H1 (cell line): ENCODE results near the gene CTNNBL1. TPM values are rescaled to one million over a fixed set of nuclear protein-coding genes. Genes with fewer than 3 reads are reported as not detected.

ENCODE experiments used
- CTCF ChIA-PET: fragments of 300-600 bp; sonication (Branson Sonifier 250); formaldehyde crosslinking; loops from one replicate; lab custom pipeline; 2021; ENCODE audit not compliant: partially characterized antibody; lab: Charles Lee
- POLR2A ChIA-PET: fragments of 300-600 bp; sonication (Branson Sonifier 250); formaldehyde crosslinking; loops from one replicate; lab custom pipeline; 2021; ENCODE audit warnings: inconsistent platforms; ENCODE audit not compliant: partially characterized antibody; lab: Charles Lee
- DNase-seq, 2 experiments: peaks; one replicate each; pipeline versions ENCODE4 v3.0.0 to v3.0.0-alpha.2; 2010 to 2022; ENCODE audit warnings: low spot score in 2 of 2, low read depth in 1 of 2, mixed read lengths in 1 of 2
- FAIRE-seq: peaks from 2 replicates; lab custom pipeline; 2011; peaks lifted over from hg19 to GRCh38; lab: Jason Lieb, UNC
- H2AFZ ChIP-seq: 2 replicates; pipeline ENCODE4 v1.8.1; 2012; ENCODE audit warnings: low read length, inconsistent platforms
- H2AK5ac ChIP-seq: 2 replicates; pipeline ENCODE4 v1.6.1; 2013; ENCODE audit warnings: low read depth, low read length
- H2BK120ac ChIP-seq: replicated peaks from 2 replicates; pipeline ENCODE3; 2013; ENCODE audit warnings: low read depth, low read length, inconsistent platforms
- H2BK12ac ChIP-seq: 2 replicates; pipeline ENCODE4 v1.6.1; 2013; ENCODE audit warnings: low read depth, low read length
- H2BK15ac ChIP-seq: 2 replicates; pipeline ENCODE4 v1.6.1; 2013; ENCODE audit warnings: low read length
- H2BK20ac ChIP-seq: 2 replicates; pipeline ENCODE4 v1.6.1; 2013; ENCODE audit warnings: low read length
- H2BK5ac ChIP-seq: 2 replicates; pipeline ENCODE4 v1.6.1; 2013; ENCODE audit warnings: low read depth, low read length
- H3K14ac ChIP-seq: 2 replicates; pipeline ENCODE4 v1.6.1; 2013; ENCODE audit warnings: inconsistent platforms; ENCODE audit not compliant: insufficient read length
- H3K18ac ChIP-seq: 2 replicates; pipeline ENCODE4 v1.6.1; 2013; ENCODE audit warnings: low read length; ENCODE audit errors: extremely low read depth
- H3K23ac ChIP-seq: 2 replicates; pipeline ENCODE4 v1.6.1; 2013; ENCODE audit warnings: inconsistent platforms; ENCODE audit not compliant: insufficient read length
- H3K23me2 ChIP-seq: 2 replicates; pipeline ENCODE4 v1.6.1; 2013; ENCODE audit warnings: low read depth, low read length
- H3K27ac ChIP-seq: 2 replicates; pipeline ENCODE4 v1.6.1; 2011; ENCODE audit warnings: low read depth, low read length, inconsistent platforms
- H3K27me3 ChIP-seq, 4 experiments: replicated peaks in 1 of 4; 1 replicate in 1 of 4; 2 replicates in 3 of 4; pipeline versions ENCODE4 v1.6.1 to v1.8.1; 2011 to 2013; ENCODE audit warnings: low read length in 3 of 4, mild to moderate bottlenecking in 3 of 4, inconsistent platforms in 2 of 4, mixed read lengths in 2 of 4, moderate library complexity in 1 of 4; ENCODE audit not compliant: control insufficient read depth in 3 of 4, insufficient read depth in 3 of 4; ENCODE audit errors: extremely low read depth in 1 of 4
- H3K36me3 ChIP-seq, 4 experiments: 2 replicates each; pipeline versions ENCODE4 v1.6.1 to v1.8.1; 2011 to 2013; ENCODE audit warnings: mild to moderate bottlenecking in 4 of 4, low read length in 3 of 4, moderate library complexity in 2 of 4, control low read depth in 1 of 4, inconsistent platforms in 1 of 4; ENCODE audit not compliant: insufficient read depth in 4 of 4, control insufficient read depth in 2 of 4
- H3K4ac ChIP-seq: replicated peaks from 2 replicates; pipeline ENCODE3; 2013; ENCODE audit warnings: low read length, low read depth, mixed read lengths, inconsistent platforms; ENCODE audit not compliant: insufficient read length
- H3K4me1 ChIP-seq, 4 experiments: replicated peaks in 1 of 4; 1 replicate in 1 of 4; 2 replicates in 3 of 4; pipeline versions ENCODE4 v1.6.1 to v1.8.1; 2011 to 2013; ENCODE audit warnings: low read length in 3 of 4, inconsistent platforms in 2 of 4, mixed read lengths in 1 of 4; ENCODE audit not compliant: insufficient read depth in 4 of 4, control insufficient read depth in 3 of 4
- H3K4me2 ChIP-seq, 2 experiments: 2 replicates each; pipeline versions ENCODE4 v1.6.1 to v1.8.1; 2011 to 2013; ENCODE audit warnings: low read depth in 2 of 2, low read length in 2 of 2, control low read depth in 1 of 2, inconsistent platforms in 1 of 2, mild to moderate bottlenecking in 1 of 2; ENCODE audit not compliant: insufficient read depth in 1 of 2
- H3K4me3 ChIP-seq, 4 experiments: fragments of 200-600, 300-600 bp in 1 of 4; sonication (generic), shearing (Covaris generic), sonication (Bioruptor Twin) in 1 of 4; 2 replicates each; pipeline versions ENCODE4 v1.5.1 to v1.8.1; 2011 to 2016; ENCODE audit warnings: low read length in 4 of 4, low read depth in 3 of 4, control low read depth in 2 of 4, inconsistent platforms in 2 of 4, mild to moderate bottlenecking in 2 of 4, mixed read lengths in 1 of 4, moderate library complexity in 1 of 4; ENCODE audit not compliant: insufficient read depth in 2 of 4; ENCODE audit errors: extremely low read depth in 1 of 4
- H3K56ac ChIP-seq: replicated peaks from 2 replicates; pipeline ENCODE3; 2013; ENCODE audit warnings: low read depth, mild to moderate bottlenecking, mixed read lengths, low read length, inconsistent platforms; ENCODE audit not compliant: insufficient read length
- H3K79me1 ChIP-seq: 2 replicates; pipeline ENCODE4 v1.6.1; 2013; ENCODE audit warnings: low read depth, low read length, control low read depth
- H3K79me2 ChIP-seq, 2 experiments: 2 replicates each; pipeline versions ENCODE4 v1.6.1 to v1.8.1; 2012 to 2013; ENCODE audit warnings: low read length in 2 of 2, mild to moderate bottlenecking in 2 of 2, inconsistent platforms in 1 of 2; ENCODE audit not compliant: insufficient read depth in 2 of 2, control insufficient read depth in 1 of 2
- H3K9ac ChIP-seq, 4 experiments: replicated peaks in 1 of 4; 1 replicate in 1 of 4; 2 replicates in 3 of 4; pipeline versions ENCODE4 v1.6.1 to v1.8.1; 2011 to 2013; ENCODE audit warnings: low read depth in 3 of 4, low read length in 3 of 4, control low read depth in 2 of 4, mild to moderate bottlenecking in 2 of 4, moderate library complexity in 2 of 4, inconsistent platforms in 1 of 4; ENCODE audit errors: extremely low read depth in 1 of 4
- H3K9me3 ChIP-seq, 2 experiments: 2 replicates each; pipeline versions ENCODE4 v1.6.1 to v1.8.1; 2012 to 2013; ENCODE audit warnings: mild to moderate bottlenecking in 2 of 2, moderate library complexity in 2 of 2, control low read depth in 1 of 2, inconsistent platforms in 1 of 2, low read depth in 1 of 2, low read length in 1 of 2, mixed read lengths in 1 of 2; ENCODE audit not compliant: insufficient read depth in 2 of 2
- H4K20me1 ChIP-seq, 2 experiments: replicated peaks in 1 of 2; 2 replicates each; pipeline versions ENCODE3 to v1.8.1; 2011 to 2013; ENCODE audit warnings: inconsistent platforms in 2 of 2, low read length in 2 of 2, mild to moderate bottlenecking in 1 of 2; ENCODE audit not compliant: insufficient read depth in 2 of 2, control insufficient read depth in 1 of 2
- H4K5ac ChIP-seq: 2 replicates; pipeline ENCODE4 v1.6.1; 2013; ENCODE audit warnings: low read length, low read depth, mixed read lengths, inconsistent platforms; ENCODE audit not compliant: insufficient read length
- H4K8ac ChIP-seq: 2 replicates; pipeline ENCODE4 v1.8.0; 2013; ENCODE audit warnings: mild to moderate bottlenecking, moderate library complexity, low read length, inconsistent platforms; ENCODE audit not compliant: insufficient read depth; ENCODE audit errors: extremely low read depth
- H4K91ac ChIP-seq: replicated peaks from 2 replicates; pipeline ENCODE3; 2013; ENCODE audit warnings: low read length, mixed read lengths, inconsistent platforms; ENCODE audit not compliant: insufficient read length
- CBX5 ChIP-seq: fragments of 300-800, 300-1000 bp; sonication (generic); IDR thresholded peaks from 2 replicates; pipeline ENCODE4 v1.7.1; 2016; ENCODE audit warnings: antibody characterized with exemption, low read length, low read depth
- CBX8 ChIP-seq: fragments of 300-800, 300-1000 bp; sonication (generic); IDR thresholded peaks from 2 replicates; pipeline ENCODE4 v1.7.1; 2016; ENCODE audit warnings: low read depth, low read length, borderline replicate concordance
- CHD1 ChIP-seq: IDR thresholded peaks from 2 replicates; pipeline ENCODE4 v1.6.1; 2012; ENCODE audit warnings: low read depth, low read length, improper control_type of control experiment
- GTF2F1 ChIP-seq: IDR thresholded peaks from 2 replicates; pipeline ENCODE4 v1.6.1; 2012; ENCODE audit warnings: low read depth, low read length, improper control_type of control experiment, borderline replicate concordance
- HDAC2 ChIP-seq, 2 experiments: fragments of 300-600 bp in 1 of 2; sonication (generic) in 1 of 2; IDR thresholded peaks; 2 replicates each; pipeline ENCODE4 v1.6.1; 2011 to 2012; ENCODE audit warnings: low read depth in 2 of 2, low read length in 2 of 2, mild to moderate bottlenecking in 2 of 2, moderate library complexity in 2 of 2, borderline replicate concordance in 1 of 2, inconsistent platforms in 1 of 2
- KDM4A ChIP-seq: IDR thresholded peaks from one replicate; pipeline ENCODE4 v1.7.1; 2012; ENCODE audit warnings: low read depth, mild to moderate bottlenecking, moderate library complexity, low read length, inconsistent platforms; ENCODE audit not compliant: severe bottlenecking
- POLR2A ChIP-seq, 2 experiments: IDR thresholded peaks; 1 replicate in 1 of 2; 2 replicates in 1 of 2; pipeline ENCODE4 v1.6.1; 2011; ENCODE audit warnings: low read depth in 2 of 2, low read length in 2 of 2, mild to moderate bottlenecking in 2 of 2; ENCODE audit errors: control extremely low read depth in 1 of 2
- RXRA ChIP-seq: IDR thresholded peaks from 2 replicates; pipeline ENCODE4 v1.6.1; 2011; ENCODE audit warnings: low read depth, mild to moderate bottlenecking, low read length, moderate library complexity; ENCODE audit not compliant: insufficient read depth
- SIN3A ChIP-seq, 2 experiments: IDR thresholded peaks in 1 of 2; conservative IDR thresholded peaks in 1 of 2; 2 replicates each; pipeline ENCODE4 v1.6.1; 2011 to 2012; ENCODE audit warnings: low read length in 2 of 2, improper control_type of control experiment in 1 of 2, low read depth in 1 of 2, mild to moderate bottlenecking in 1 of 2
- TEAD4 ChIP-seq: IDR thresholded peaks from 2 replicates; pipeline ENCODE4 v1.6.1; 2012; ENCODE audit warnings: low read depth, low read length, inconsistent platforms, mixed read lengths
- YY1 ChIP-seq: IDR thresholded peaks from 2 replicates; pipeline ENCODE4 v1.6.1; 2011; ENCODE audit warnings: low read depth, mild to moderate bottlenecking, low read length
- WGBS, 2 experiments: shearing (Covaris generic) in 1 of 2; methylation state at CpG; one replicate each; pipeline versions ENCODE4 v1.1.6 to v1.1.7; 2013 to 2015; ENCODE audit warnings: low lambda C conversion rate in 2 of 2, mixed read lengths in 2 of 2, inconsistent platforms in 1 of 2, low coverage in 1 of 2, missing lambda C conversion rate in 1 of 2; ENCODE audit not compliant: insufficient replicate concordance in 2 of 2, insufficient coverage in 1 of 2, insufficient read length in 1 of 2; ENCODE audit errors: extremely low coverage in 1 of 2, missing lambda C conversion rate in 1 of 2; 5-methylcytosine and 5-hydroxymethylcytosine counted together
- polyA plus RNA-seq, 7 experiments: library from polyadenylated mRNA; depleted of rRNA in 3 of 7; stranded (reverse) in 5 of 7; unstranded in 2 of 7; fragments of >200 nt in 5 of 7; fragments of 200-250 nt in 2 of 7; gene quantifications; 1 replicate in 5 of 7; 2 replicates in 1 of 7; 4 replicates in 1 of 7; pipeline versions ENCODE4 v1.2.1 to v1.2.3, GENCODE V29; 2011 to 2013; ENCODE audit warnings: missing spikeins in 2 of 7, mixed read lengths in 2 of 7
- total RNA-seq: library from RNA; stranded (reverse); fragmentation: NEBNext Ultra II Directional; extraction: Animal tissue kit (Norgen Biotek cat#: 25700); gene quantifications from 2 replicates; pipeline ENCODE4 v1.2.1, GENCODE V29; 2021

Gene CTNNBL1
- total and polyA plus RNA-seq, 2 of the 8 experiments (the other 6 are each of a cell fraction or from before 2014, with no cell fraction given): 19.6 to 81.6 TPM

DNA sequence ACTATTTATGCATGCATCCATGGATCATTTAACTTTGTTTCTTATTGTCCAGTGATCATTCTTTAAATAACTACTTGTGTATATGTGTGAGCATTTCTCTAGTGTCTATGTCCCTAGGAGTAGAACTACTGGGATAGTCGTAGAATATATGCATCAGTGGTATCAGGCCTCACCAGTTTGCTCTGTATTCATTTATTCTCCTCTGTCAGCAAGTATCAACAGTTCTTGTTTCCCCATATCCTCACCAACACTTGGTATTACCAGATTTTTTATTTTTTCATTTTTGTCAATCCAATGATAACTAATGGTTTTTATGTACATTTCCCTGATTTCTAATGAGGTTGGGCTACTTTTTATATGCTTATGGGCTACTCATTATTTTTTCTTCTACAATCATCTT is 27.9 kb downstream of the CTNNBL1 start:
- H3K4ac ChIP-seq: no peak overlapping the region
- H4K91ac ChIP-seq: no peak overlapping the region
- peaks cover 0 to 14% of the 10 kb centered on the region in 2 experiments; a peak in 2 of 4 replicates for H3K79me2 ChIP-seq
- DNase-seq (no peak), FAIRE-seq (no peak)
- H3K4me1 ChIP-seq: no peaks in the 10 kb centered on the region; a peak in 1 of 7 replicates
- no peak overlapping the region for H2AK5ac ChIP-seq
- H3K27ac ChIP-seq: no peak overlapping the region
- H2BK20ac ChIP-seq: no peak overlapping the region
- ChIA-PET CTCF (interaction anchor here (0.6 kb wide), 1 partner anchor 157 kb away, joined by 3 read pairs; no protein-coding TSS in a partner anchor), POLR2A (no interaction called here)
- H3K36me3 ChIP-seq: peaks cover 0 to 3% (median 0%) of the 10 kb centered on the region in 4 experiments; a peak in 1 of 8 replicates
- H3K23ac ChIP-seq: no peak overlapping the region
- WGBS, 2 experiments: 100% methylated on average over 1 of the region's 1 CpG; no CpG with 5 or more reads in 1 of the 2 experiments
- H3K14ac ChIP-seq: no peak overlapping the region
- H3K27me3 ChIP-seq: no peaks in the 10 kb centered on the region
- H2AFZ ChIP-seq: no peak overlapping the region
- H3K23me2 ChIP-seq: no peaks in the 10 kb centered on the region
- H3K4me2 ChIP-seq: no peak overlapping the region
- no peak overlapping the region for H3K56ac ChIP-seq
- no peaks in the 10 kb centered on the region for H4K20me1 ChIP-seq
- H4K5ac ChIP-seq: no peak overlapping the region
- H2BK15ac ChIP-seq: no peak overlapping the region
- H3K9me3 ChIP-seq: peaks cover 2 to 4% of the 10 kb centered on the region in 2 experiments; a peak in 1 of 4 replicates
- no peaks in the 10 kb centered on the region for H3K79me1 ChIP-seq
- no peak overlapping the region for H4K8ac ChIP-seq
- no peak overlapping the region for H2BK5ac ChIP-seq
- no peak overlapping the region for H3K18ac ChIP-seq
- H3K4me3 ChIP-seq: no peak overlapping the region
- H2BK120ac ChIP-seq: no peak overlapping the region
- H3K9ac ChIP-seq: no peak overlapping the region
- no peak overlapping the region for H2BK12ac ChIP-seq
- TF ChIP-seq CBX5 (no peak), CBX8 (no peak), GTF2F1 (no peak), SIN3A (conservative IDR thresholded peaks at IDR 0.05 in 1 of 2, IDR thresholded peaks at IDR 0.05 in 1 of 2; ENCODE audit: low read depth in 1 of 2, low read length in 2 of 2) (no peak), KDM4A (no peak), HDAC2 (IDR thresholded peaks at IDR 0.05; ENCODE audit: borderline replicate concordance in 1 of 2, low read depth in 2 of 2, low read length in 2 of 2) (no peak), YY1 (no peak), RXRA (no peak), POLR2A (IDR thresholded peaks at IDR 0.05; ENCODE audit: control extremely low read depth in 1 of 2, low read depth in 2 of 2, low read length in 2 of 2) (no peak), CHD1 (no peak), TEAD4 (no peak)
